NCI-H748 (cell line): ENCODE data around the gene ESPN.
A peak's percentile ranks its signal among the peaks of the same experiment; 100 is the strongest.
"Not testable (repeated sequence)": the region's sequence is repeated elsewhere in the genome, so short reads cannot be mapped to it uniquely, and the experiment has no call there.

Experiments used
- DNase-seq: peaks from one replicate; lab custom pipeline; 2025; ENCODE audit not compliant: unreplicated experiment; lab: John Stamatoyannopoulos, UW

Gene ESPN

DNA sequence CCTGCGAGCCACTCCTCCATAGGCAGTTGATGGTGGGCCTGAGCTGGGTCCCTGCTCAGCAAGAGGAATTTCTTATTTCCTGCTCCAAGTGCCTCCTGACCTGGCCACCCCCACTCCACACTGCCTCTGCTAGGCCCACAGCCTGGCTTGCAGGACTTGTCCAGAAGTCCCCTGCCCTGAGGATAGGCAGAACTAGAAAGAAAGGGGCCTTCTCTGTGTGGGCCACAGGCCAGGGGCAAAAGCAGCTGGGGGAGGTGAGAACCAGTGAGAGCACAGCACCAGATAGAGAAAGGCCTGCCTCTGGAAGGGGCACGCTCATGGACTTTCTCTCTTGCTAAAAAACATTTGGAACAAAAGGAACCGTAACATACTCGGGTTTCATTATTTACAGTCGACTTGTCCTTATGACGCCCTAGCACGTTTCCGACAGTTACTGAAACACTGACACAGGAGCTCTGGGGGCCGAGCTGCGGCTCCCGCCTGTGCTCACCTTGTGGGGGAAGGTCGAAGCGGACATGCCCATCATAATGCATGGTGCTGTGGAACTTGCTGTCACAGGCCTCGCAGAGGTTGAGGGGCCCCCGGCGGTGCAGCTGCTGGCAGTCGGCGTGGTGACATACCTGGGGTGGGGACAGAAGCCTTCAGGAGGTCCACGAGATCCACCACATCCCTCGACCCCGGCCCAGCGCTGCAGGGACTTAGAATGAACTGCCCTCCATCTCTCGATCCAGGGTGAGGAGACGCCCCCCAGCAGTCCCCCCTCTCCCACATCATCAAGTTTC, 52.7 kb downstream of the ESPN start:
- DNase-seq, result no peak

DNA sequence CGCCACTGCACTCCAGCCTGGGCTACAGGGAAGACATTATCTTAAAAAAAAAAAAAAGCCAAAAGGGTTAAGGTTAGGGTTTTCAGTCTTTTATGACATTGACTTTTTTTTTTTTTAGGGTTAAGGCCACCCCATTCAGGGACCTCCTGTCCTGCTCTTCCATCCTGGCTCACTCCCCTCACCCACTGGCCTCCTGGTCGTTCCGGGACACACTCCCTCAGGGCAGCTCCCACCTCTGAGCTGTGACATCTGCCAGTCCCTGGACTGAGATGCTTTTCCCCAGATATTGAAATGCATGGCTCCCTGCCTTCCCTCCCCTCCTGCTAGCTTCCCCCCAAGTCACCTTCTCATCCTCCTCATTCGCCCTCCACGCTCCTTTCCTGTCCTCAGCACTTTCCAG, 57.2 kb downstream of the ESPN start:
- no peak for DNase-seq

DNA sequence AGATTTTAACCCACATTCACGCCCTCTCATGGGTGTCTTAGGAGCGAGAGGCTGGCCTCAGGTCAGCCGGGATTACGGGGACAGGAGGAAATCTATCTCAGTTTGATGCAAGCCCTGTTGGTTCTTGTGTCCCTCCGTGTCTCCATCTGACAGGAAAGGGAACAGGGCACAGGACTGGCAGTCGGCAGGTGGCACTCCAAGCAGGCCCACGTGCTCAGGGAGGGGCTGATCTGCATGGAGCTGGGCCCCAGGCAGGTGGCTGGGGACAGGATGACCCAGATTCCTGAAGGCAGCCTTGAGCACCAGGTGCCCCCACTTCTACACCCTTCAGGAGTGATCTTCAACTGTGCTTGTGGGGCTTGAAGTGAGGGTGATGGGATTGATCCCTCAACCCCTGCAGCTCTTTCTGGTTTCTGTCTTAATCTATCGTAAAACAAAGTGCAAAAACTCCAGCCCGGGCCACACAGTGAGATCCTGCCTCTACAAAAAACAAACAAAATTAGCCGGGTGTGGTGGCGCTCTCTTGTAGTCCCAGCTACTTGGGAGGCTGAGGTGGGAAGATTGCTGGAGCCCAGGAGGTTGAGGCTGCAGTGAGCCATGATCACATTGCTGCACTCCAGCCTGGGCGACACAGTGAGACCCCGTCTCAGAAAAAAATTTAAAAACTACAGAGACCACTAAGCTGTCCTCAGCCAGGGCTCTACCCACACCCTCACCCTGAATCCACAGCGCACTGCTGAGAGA, 58.6 kb downstream of the ESPN start:
- peak; percentile 23 for DNase-seq

DNA sequence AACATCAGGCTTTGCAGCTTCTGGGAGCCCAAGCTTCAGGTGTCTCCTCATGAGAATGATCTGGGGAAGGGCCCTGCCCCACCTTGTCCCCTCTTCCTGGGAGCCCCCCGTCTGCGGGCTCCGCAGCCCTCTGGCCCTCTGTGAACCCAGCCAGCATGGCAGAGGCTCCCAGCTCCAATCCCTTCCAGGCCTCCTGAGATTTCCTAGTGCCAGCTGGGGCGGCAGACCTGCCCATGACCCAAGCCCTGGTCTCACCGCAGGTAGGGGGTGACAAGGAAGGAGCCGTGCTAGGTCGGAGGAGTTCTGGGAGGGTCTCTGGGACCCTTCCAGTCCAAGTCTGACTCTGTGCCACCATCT, 59.2 kb downstream of the ESPN start:
- no peak for DNase-seq

DNA sequence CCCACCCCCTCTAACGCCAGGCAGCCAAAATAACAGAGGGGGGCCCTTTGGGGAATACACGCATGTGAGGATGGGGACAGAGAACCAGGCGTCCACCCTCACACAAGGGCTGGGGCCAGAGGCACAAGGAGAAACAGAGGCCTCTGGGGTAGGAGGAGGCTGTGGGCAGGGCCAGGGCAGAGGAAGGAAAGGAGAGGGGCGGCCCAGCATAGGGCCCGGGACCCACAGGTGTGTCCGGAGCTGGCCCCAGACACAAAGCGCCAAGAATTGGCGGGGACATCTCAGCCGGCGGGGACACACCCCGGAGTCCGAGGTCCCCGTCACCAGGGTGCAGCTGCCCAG, 60.2 kb downstream of the ESPN start:
- no peak for DNase-seq

DNA sequence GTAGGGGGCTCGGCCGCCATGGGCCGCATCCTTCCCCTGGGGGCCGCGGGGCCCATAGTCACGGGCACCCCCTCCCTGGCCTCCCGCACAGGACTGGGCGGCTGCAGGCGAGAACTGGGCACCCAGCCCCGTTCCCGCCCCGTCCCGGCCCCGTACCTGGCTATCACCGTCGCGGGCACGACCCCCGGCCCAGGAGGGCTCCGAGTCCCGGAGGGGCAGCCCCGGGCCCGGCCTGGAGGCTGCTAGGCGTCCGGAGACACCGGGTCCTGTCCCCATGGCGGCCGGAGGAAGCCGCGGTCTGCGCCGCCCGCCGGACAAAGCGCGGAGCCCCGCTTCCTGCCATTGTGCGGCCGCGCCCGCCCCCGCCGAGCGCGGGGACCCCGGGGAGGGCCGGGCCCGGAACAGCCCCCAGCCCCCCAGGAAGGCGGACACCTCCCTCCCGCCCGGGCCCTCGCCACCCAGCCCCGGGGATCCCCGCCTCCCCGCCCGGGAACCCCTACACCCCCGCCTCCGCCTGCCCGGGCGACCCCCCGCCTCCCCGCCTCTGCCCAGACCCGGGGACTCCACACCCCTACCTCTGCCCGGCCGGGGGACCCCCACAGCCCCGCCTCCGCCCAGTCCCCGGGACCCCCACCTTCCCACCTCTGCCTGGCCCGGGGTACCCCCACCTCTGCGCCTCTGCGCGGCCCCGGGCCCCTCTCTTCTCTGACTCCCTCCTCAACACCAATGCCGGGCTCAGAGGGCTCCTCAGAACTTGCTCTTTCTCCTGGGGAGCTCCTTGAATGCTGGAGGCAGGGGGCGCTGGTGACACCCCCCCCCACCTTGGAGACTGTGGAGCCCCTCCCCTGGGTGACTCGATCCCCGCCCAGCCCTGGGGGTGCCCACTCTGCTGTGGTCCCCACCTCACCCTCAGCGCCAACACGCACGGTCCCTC, 60.9 kb downstream of the ESPN start:
- DNase-seq, result peak; percentile 13

DNA sequence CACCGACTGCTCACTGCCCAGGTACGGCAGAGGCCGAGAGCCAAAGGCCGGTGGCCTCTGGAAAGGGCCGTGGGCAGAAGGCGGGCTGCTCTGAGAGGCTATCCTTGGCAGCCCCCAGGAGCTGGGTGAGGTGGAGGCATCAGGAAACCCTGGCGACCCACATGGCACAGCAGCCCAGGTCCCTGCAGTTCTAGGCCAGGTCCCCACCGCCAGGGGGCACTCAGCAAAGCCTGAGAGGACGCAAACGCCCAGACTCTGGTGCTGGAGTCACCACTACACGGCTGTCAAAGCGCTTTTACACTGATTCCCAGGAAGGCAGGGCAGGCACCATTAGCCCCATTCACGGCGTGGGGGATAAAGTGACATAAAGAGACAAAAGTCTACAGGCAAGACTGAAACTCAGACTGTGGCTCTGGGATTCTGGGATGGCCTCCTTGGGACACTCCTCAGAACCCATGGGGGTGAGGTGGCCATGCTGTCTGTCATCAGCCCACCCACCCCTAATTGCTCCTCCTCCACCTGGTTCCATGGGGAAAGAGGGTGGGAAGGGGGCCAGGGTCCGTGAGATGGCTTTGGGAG, 61.9 kb downstream of the ESPN start:
- peak; percentile 89 for DNase-seq

DNA sequence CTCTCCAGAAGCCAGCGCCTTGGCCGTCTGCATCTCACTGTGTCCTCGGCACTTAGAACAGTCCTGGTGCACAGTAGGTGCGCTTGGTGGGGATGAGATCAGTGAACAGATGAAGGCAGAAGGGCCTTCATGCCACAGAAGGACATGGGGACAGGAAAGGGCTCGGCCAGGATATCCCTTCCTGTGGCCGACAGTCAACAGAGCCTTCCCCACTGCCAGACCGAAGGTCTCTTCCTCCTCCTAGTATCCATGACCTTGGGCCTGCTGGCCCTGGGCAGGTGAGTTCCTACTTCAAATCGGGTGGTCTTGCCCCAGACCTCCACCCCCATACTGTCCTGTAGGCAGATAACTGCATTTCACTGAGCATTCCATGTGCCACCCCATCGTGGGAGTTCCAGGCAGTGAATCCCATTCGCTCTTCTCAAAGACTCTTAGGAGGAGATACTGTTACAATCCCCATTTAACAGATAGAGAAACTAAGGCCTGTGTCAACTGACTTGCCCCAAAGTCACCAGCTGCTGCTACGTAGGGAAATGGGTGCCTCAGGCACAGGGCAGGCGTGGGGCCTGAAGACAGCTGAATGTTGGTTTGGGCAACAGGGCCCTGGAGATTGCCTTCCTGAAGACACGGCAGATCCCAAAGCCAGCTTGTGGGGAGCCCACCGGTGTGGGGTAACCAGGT, 63.4 kb downstream of the ESPN start:
- no peak for DNase-seq

DNA sequence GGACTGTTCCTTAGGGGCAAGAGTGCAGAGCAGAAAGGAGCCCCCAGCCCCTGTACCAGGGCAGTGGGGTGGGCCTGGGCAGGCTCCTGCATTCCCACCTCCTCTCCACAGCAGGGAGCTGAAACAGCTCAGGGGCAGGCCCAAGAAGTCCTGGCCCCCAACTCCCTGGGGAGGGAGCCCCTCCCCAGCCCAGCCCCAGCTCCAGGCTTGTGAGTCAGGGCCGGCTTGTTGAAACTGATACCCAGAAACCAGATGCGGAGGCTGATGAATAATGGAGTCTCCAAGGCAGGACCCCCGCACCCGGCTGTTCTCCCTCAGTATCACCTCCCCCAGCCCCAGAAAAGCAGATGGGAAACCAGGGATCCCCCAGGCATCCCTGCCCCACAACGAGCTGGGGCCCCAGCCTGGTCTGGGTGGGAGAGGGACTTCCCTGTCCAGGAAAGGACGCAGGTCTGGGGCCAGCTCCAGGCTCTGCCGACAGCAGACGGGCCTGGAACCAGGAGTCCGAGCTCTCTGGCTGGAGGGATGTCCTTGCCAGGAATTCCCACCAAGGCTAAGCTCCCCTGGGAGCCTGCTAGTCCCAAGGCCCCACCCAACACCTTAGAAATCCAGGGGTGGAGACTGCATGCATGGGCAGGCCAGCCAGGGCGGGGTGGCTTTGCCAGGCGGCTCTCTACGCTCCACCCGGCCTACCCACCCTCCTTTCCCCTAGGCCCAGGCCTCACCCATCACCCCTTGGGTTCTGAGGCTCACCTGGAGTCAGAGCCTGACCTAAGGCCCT, 64.2 kb downstream of the ESPN start:
- no peak for DNase-seq

DNA sequence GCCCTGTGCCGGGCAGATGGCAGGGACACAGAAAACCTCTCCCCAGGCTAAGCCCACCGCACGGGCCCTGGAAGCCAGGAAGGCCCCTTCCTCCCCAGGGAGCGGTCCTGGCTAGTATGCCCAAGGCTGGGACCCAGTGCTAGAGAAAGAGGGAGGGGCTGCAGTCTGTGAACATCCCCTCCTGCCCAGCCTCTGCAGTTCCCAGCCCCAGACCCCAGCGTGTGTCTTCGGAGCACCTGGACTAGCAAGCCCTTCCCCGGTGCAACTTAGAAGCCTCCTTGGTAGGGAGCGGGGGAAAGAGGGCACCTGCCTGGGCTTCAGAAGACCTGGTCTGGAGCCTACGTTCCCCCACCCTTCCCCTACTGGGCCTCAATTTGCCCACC, 64.8 kb downstream of the ESPN start:
- DNase-seq, result no peak

DNA sequence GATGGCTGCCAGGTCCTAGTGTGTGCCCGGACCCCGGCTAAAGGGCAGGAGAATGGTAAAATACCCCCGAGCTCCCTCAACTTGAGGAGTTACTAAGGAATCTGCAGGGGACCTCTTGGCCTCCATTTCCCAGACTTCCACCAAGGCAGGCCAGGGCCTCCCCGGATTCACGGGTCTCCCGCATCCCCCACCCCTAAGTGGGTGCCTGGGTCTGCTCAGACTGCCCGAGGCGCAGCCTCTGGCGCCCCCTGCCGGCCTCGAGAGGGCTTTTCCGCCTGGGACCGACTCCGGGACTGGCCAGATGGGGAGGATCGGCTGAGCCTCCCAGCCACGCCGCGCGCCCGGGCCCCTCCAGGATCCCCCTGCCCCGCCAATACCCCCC, 65.2 kb downstream of the ESPN start:
- peak; percentile 67 for DNase-seq

DNA sequence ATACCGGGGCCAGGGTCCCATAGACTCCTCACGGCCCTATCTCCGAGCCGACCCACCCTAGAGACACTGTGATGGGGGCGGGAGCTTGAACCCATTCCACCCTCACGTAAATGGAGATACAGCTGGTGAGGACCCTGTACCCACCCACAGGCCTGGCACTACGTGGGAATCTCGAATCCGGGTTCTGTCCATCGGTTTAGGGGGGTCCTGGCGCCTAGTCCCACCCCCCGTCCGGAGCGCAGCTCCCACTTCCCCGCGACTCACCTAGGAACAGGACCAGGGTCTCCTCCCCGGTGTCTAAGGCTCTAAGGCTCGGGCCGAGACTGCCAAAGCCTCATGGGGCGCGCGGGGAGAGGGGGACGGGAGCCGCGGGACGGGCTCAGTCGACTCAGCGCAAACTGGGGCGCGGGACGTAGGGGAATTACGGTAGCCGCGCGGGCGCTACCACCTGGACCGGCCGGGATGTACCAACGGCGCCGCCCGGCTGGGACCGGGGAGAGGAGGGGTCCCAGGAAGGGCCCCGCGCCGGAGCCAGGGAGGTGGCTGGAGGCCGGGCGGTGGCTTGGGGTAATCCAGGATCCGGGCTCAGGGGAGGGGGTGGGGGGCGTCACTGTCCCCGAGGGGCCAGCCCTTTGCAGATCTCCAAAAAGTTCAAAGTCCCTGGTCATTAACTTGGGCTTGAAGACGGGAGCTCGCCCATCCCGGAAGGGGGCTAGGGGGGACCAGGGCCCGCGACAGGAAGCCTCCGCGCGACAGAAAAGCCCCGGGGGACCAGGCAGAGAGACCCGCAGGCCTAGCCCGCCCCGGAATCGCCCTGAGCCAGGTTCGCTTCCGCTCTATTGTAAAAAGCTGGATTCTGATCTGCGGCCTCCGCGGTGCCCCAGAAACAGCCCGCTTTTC, 65.9 kb downstream of the ESPN start:
- DNase-seq, result peak; percentile 61

DNA sequence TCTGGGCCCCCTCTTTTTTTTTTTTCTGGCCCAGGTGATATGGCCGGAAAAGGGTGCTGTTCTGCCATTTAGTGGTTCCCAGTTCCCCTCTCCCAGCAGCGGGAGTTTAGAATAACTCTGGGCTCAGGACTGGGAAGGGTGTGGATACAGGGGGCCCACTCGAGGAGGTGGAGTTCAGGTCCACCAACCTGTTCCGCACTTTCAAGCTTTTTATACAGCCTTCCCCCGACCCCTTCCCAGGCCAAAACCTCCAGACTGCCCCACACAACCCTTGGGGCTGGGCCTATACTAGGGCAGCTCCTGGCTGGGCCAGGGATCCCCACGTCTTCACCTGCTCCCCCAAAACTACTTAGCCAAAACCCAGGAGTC, 66.5 kb downstream of the ESPN start:
- no peak for DNase-seq

DNA sequence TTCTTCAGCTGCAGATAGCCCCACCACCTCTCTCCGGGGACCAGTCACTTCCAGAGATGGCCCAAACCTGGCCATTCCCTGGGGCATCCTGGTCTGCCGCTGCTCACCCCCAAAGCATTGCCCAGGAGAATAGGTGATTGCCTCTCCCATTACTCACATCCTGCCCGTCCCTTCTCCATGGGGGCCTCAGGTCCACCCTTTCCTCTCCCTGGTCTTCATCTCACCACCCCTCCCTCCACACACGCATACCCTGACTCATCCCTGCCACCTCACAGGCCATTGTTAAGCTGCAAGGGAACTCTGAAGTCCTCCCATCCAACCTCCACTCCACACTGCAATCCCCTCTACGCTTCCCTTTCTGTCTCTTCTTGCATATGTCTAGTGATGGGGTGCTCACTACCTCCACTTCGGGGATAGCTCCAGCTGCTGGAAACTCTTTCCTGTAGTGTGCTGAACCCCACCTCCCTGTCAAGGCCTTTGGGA, 66.9 kb downstream of the ESPN start, which contains the start of gene PLEKHG5:
TSS of gene PLEKHG5 (minus strand) at position 188 of the 483 bp plus-strand sequence. CDS start 14,096 bp downstream, outside the sequence.
- no peak for DNase-seq

DNA sequence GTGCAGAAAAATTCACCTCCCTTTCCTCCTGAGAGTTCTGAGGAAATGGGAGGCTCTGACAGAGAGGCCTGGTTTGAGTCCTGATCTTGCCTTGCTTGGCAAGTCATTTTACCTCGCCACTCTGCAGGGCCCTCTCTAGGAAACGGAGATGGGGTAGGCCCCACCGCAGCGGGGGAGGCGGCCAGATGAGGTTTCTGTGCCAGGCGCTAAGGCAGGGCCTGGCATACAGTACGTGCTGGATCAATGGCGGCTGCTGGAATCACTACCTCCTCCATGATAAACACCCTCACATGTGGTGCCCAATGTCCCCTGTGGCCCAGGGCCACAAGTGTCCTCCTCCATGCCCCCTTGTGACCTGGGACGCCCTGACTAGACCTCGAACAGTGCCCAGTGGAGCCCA, 67.4 kb downstream of the ESPN start:
- no peak for DNase-seq

DNA sequence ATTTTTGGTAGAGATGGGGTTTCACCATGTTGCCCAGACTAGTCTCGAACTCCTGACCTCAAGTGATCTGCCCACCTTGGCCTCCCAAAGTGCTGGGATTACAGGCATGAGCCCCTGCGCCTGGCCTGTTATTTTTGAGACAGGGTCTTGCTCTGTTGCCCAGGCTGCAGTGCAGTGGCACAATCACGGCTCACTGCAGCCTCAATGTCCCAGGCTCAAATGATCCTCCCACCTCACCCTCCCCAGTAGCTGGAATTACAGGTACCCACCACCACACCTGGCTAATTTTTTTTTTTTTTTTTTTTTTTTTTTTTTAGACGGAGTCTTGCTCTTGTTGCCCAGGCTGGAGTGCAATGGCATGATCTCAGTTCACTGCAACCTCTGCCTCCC, 69.3 kb downstream of the ESPN start:
- not testable (repeated sequence) for DNase-seq

DNA sequence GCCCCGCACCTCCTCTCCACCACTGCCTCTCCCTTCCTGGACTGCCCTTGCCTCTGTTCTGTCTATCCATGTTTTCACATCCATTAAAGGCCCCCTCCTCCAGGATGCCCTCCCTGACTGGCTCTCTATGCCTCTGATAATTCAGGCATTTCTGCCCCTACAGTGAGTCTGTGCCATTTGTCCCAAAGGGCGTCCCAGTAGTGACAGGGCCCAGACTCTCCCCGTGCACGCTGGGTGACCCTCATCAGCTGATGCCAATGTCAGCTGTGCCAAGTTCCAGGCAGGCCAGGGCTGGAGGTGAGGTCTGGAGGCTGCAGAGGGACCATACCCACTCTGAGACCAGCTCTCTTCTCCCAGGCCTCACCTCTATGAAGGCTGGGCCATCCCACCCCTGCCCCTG, 70.1 kb downstream of the ESPN start:
- no peak for DNase-seq

DNA sequence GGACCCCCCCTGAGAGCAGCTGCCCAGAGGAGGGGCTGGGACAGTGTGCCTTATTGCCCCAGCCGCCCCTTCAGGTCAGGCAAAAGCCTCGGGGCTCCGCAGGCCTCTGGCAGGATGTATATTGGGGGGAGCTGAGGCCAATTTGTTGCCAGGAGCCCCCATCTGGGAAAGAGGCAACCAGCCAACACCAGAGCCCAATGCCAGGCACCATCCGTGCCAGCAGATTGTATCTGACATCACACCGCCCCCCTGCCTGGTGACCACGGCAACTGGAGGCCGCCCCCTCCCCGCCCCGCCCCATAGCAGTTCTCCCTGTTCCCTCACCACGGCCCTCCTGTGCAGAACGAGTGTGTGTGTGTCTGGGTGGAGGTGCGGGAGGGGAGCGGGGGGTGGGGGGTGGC, 70.5 kb downstream of the ESPN start:
- no peak for DNase-seq
